ENCODE data around the gene ZNF436.
"Not testable (repeated sequence)": the region's sequence is repeated elsewhere in the genome, so short reads cannot be mapped to it uniquely, and the experiment has no call there.

The ZNF436 gene

DNA sequence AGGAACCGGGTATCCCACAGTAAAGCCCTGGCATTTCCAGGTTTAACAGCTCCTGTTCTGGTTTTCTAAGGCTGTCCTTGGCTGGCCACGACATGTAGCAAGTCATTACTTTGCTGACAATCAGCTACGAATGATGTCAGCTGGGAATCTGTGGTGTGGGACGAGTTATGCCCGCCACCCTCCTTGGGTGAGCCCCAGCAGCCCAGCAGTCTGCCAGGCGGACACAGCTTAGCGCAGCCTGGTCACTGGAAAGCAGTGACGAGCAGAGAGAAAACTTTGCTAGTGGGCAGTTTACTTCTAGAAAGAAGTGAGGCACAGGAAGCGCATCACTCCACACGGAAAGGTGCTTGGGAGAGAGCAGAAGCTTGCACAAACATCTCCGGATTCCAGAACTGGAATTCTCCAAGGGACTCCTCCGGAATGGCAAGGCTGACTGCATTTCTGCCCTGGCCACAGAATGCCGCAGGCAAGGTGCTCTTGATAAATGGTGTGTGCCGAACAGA is 15.5 kb upstream of the ZNF436 start:
- H3K4me3 ChIP-seq (ENCODE audit: low read depth, low read length) = no peak overlapping the region
- TF ChIP-seq CTCF (IDR thresholded peaks at IDR 0.05; ENCODE audit: insufficient read depth, low read depth, low read length, missing control alignments) = no peak
- DNase-seq (ENCODE audit: low read depth) = no peak

DNA sequence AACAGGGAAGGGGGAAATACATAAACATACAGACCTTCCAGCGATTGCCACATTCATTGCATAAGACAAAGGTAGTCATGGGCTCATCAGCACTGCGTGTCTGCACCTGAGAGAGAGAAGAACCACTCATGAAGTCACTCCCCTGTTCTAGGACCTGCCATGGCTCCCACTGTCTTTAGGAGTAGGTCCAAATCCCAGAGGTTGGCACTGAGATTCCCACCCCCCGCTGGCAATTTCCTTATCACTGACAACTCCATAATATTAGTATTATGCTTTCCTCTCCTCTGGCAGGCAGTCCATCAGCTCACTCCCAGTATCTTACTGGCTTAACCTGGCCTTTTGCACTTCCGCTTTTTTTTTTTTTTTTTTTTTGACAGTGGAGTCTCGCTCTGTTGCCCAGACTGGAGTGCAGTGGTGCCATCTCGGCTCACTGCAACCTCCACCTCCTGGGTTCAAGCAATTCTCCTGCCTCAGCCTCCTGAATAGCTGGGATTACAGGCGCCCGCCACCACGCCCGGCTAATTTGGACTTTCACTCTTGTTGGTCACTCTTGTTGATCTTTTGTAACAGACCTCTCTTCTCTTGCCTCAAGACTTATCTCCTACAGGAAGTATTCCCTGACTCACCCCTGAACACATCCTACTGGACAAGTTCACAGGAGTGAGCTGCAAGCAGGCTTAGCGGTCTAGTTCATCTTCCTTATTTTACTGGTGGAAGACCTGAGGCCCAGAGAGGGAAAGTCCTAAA is 14.8 kb upstream of the ZNF436 start:
- H3K4me3 ChIP-seq (ENCODE audit: low read depth, low read length) = no peak overlapping the region
- no peak for TF ChIP-seq CTCF (IDR thresholded peaks at IDR 0.05; ENCODE audit: insufficient read depth, low read depth, low read length, missing control alignments)
- DNase-seq (ENCODE audit: low read depth) = no peak

DNA sequence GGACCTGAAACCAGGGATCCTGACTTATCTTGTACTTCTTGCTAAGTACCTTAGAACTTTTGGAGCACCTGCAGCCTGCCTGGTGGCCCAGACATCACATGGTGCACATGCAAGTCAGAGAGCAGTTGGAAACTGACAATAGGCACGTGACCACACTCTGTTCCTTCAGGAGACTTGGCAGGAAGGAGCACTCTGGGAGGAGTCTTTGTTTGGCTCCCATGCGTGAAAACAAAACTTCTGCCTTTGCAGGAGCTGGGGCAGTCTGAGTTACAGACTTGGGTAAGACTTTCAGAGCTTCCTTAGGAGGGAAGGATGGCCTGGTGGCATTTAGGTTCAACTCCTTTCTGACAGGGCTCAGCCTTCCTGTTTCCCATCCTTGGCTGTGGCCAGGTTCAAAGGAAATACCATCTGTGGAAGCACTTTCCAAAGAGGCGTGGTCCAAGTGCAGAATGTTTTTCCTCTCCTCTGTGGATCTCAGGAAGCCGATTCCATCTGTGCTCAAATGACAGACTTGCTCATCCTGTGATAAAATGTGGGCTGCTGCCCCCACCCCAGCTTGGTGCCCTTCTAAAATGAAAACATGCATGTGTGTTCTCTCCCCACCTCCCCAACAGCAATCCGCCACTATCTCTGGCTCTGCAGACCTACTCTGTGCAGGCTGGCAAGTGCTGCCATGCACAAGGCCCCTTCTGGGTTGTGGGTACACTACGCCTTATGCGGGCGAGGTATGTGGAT is 14.1 kb upstream of the ZNF436 start:
- H3K4me3 ChIP-seq (ENCODE audit: low read depth, low read length) = no peak overlapping the region
- TF ChIP-seq CTCF (IDR thresholded peaks at IDR 0.05; ENCODE audit: insufficient read depth, low read depth, low read length, missing control alignments) = no peak
- no peak for DNase-seq (ENCODE audit: low read depth)

- no peak overlapping the region for H3K4me3 ChIP-seq (ENCODE audit: low read depth, low read length)
- no peak for DNase-seq (ENCODE audit: low read depth)
- TF ChIP-seq CTCF (IDR thresholded peaks at IDR 0.05; ENCODE audit: insufficient read depth, low read depth, low read length, missing control alignments) = no peak
These were observed 11.7 kb upstream of the ZNF436 start for GRCh38 chr1:23381233-23381885.

DNA sequence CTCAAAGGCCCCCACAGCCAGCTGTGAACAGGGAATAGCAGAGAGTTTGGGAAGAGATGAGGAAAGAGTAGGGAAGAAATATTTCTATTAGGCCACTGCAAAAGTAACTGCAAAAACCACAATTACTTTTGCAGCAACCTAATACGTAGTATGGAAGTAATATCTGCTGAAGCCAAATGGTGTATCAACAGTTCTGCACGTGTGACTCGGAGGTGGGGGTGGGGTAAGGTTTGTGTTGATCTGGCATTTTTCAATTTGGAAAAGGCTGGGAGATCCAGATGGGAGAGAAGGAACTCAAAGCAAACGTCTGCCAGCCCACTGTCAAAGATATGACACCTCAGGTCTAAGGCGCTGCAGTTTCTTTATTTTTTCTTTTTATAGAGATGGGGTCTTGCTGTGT is 11.1 kb upstream of the ZNF436 start:
- no peak for TF ChIP-seq CTCF (IDR thresholded peaks at IDR 0.05; ENCODE audit: insufficient read depth, low read depth, low read length, missing control alignments)
- H3K4me3 ChIP-seq (ENCODE audit: low read depth, low read length) = no peak overlapping the region

DNA sequence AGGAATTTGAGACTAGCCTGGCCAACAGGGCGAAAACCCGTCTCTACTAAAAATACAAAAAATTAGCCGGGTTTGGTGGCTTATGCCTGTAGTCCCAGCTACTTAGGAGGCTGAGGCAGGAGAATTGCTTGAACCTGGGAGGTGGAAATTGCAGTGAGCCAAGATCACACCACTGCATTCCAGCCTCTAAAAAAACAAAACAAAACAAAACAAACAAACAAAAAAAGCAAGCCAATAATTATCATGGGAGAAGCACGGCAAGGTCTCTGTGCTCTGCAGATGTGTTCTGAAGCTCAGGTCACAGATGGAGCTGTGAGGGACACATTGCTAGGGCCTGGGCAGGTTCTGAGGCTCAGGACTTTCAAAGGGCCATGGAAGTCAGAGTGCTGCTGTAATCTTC is 10.6 kb upstream of the ZNF436 start:
- not testable (repeated sequence) for H3K4me3 ChIP-seq (ENCODE audit: low read depth, low read length); DNase-seq (ENCODE audit: low read depth)

More for the DNA sequence above, 11.1 kb upstream of the ZNF436 start:
- DNase-seq (ENCODE audit: low read depth) = no peak

Data from GM12865 (cell line).